HepG2 (cell line): ENCODE data around the gene UBAC2. TPM values are rescaled to one million over a fixed set of nuclear protein-coding genes. Genes with fewer than 3 reads are reported as not detected.

ENCODE experiments used
- ATAC-seq: fragments of 200-7000 bp; cut with Tn5 transposase; 3 replicates; pipeline ENCODE4 v1.9.1; 2020; ENCODE audit warnings: mild to moderate bottlenecking, moderate library complexity
- BruUV-seq: library from RNA; stranded (reverse); fragments of 400-500 nt; replicated peaks from 2 replicates; lab custom pipeline; 2021; lab: Mats Ljungman, UMichigan
- CTCF ChIA-PET: fragments of 300-600 bp; formaldehyde crosslinking; extraction: SDS; loops from one replicate; lab custom pipeline; 2021; ENCODE audit warnings: low total read pairs, inconsistent platforms, low intra/inter-chr PET ratio; lab: Yijun Ruan, JAX
- POLR2A ChIA-PET: fragments of 350-600 bp; sonication (Branson Sonifier 250); formaldehyde crosslinking; loops from one replicate; lab custom pipeline; 2020; ENCODE audit warnings: antibody characterized with exemption, inconsistent platforms; lab: Yijun Ruan, JAX
- DNase-seq: peaks from one replicate; pipeline ENCODE4 v3.0.0-alpha.2; 2015; ENCODE audit warnings: low spot score
- FAIRE-seq: peaks from 3 replicates; lab custom pipeline; 2011; peaks lifted over from hg19 to GRCh38; lab: Jason Lieb, UNC
- H2AFZ ChIP-seq: one replicate; pipeline ENCODE4 v1.6.1; 2011; ENCODE audit warnings: low read length, inconsistent platforms
- H3K27ac ChIP-seq: fragments of 300-600 bp; 3 replicates; pipeline ENCODE4 v1.8.0; 2011; ENCODE audit warnings: mixed run types, mild to moderate bottlenecking, mixed read lengths, low read length, inconsistent platforms; ENCODE audit not compliant: insufficient read depth; ENCODE audit errors: extremely low read length
- H3K27me3 ChIP-seq, 2 experiments: fragments of 200-600 bp in 1 of 2; 2 replicates in 1 of 2; 3 replicates in 1 of 2; pipeline versions ENCODE4 v1.6.0 to v1.8.0; 2011; ENCODE audit warnings: low read length in 2 of 2, mild to moderate bottlenecking in 2 of 2, moderate library complexity in 2 of 2, inconsistent platforms in 1 of 2; ENCODE audit not compliant: insufficient read depth in 2 of 2, control insufficient read depth in 1 of 2
- H3K36me3 ChIP-seq, 2 experiments: fragments of 200-600 bp in 1 of 2; replicated peaks in 1 of 2; 2 replicates in 1 of 2; 3 replicates in 1 of 2; pipeline versions ENCODE4 v1.5.1 to v1.8.0; 2011; ENCODE audit warnings: low read length in 2 of 2, inconsistent platforms in 1 of 2; ENCODE audit not compliant: insufficient read depth in 2 of 2, control insufficient read depth in 1 of 2
- H3K4me1 ChIP-seq: 2 replicates; pipeline ENCODE4 v1.5.1; 2012; ENCODE audit warnings: low read length, inconsistent platforms; ENCODE audit not compliant: insufficient read depth
- H3K4me2 ChIP-seq: 2 replicates; pipeline ENCODE4 v1.6.0; 2011; ENCODE audit warnings: low read depth, low read length, inconsistent platforms
- H3K4me3 ChIP-seq, 3 experiments: fragments of 200-600 bp in 1 of 3; sonication (generic), shearing (Covaris generic) in 1 of 3; replicated peaks in 1 of 3; 2 replicates each; pipeline ENCODE4 v1.5.1; 2011 to 2016; ENCODE audit warnings: low read length in 3 of 3, inconsistent platforms in 2 of 3, low read depth in 2 of 3, mild to moderate bottlenecking in 2 of 3, control low read depth in 1 of 3, mixed read lengths in 1 of 3; ENCODE audit not compliant: insufficient read depth in 1 of 3
- H3K79me2 ChIP-seq: one replicate; pipeline ENCODE4 v1.6.1; 2011; ENCODE audit warnings: low read length, inconsistent platforms; ENCODE audit not compliant: insufficient read depth
- H3K9ac ChIP-seq: 2 replicates; pipeline ENCODE4 v1.6.0; 2011; ENCODE audit warnings: mild to moderate bottlenecking, low read depth, low read length, inconsistent platforms; ENCODE audit not compliant: insufficient read depth
- H3K9me3 ChIP-seq: 2 replicates; pipeline ENCODE4 v1.5.1; 2012; ENCODE audit warnings: mild to moderate bottlenecking, low read length
- H4K20me1 ChIP-seq: 2 replicates; pipeline ENCODE4 v1.6.0; 2011; ENCODE audit warnings: inconsistent platforms, mild to moderate bottlenecking, low read length, moderate library complexity; ENCODE audit not compliant: insufficient read depth
- ARNT ChIP-seq: fragments of 450-650 bp; IDR thresholded peaks from 2 replicates; pipeline ENCODE4 v1.6.1; 2017
- HDAC2 ChIP-seq: sonication (generic); formaldehyde crosslinking; IDR thresholded peaks from 2 replicates; pipeline ENCODE4 v1.4.0; 2020; ENCODE audit warnings: missing genetic modification reagents
- JUND ChIP-seq: sonication (generic); formaldehyde crosslinking; IDR thresholded peaks from 2 replicates; pipeline ENCODE4 v1.8.0; 2022; ENCODE audit warnings: mild to moderate bottlenecking, missing genetic modification reagents
- KDM5A ChIP-seq: fragments of 200-600 bp; sonication (generic); IDR thresholded peaks from 2 replicates; pipeline ENCODE4 v1.7.0; 2018; ENCODE audit warnings: antibody characterized with exemption, mild to moderate bottlenecking, low read length, borderline replicate concordance
- KDM6A ChIP-seq: IDR thresholded peaks from 2 replicates; pipeline ENCODE4 v1.6.1; 2016; ENCODE audit warnings: low read depth
- MAFF ChIP-seq: IDR thresholded peaks from 2 replicates; pipeline ENCODE4 v1.6.1; 2011; ENCODE audit warnings: low read depth, low read length, improper control_type of control experiment
- ZBTB10 ChIP-seq: sonication (generic); formaldehyde crosslinking; IDR thresholded peaks from 2 replicates; pipeline ENCODE4 v1.4.0; 2020; ENCODE audit warnings: missing genetic modification reagents, borderline replicate concordance
- ZBTB42 ChIP-seq: sonication (generic); formaldehyde crosslinking; IDR thresholded peaks from 2 replicates; pipeline ENCODE4 v1.5.0; 2020; ENCODE audit warnings: mild to moderate bottlenecking, missing genetic modification reagents
- ZBTB8A ChIP-seq: sonication (generic); formaldehyde crosslinking; IDR thresholded peaks from 2 replicates; pipeline ENCODE4 v1.4.0; 2020; ENCODE audit warnings: mild to moderate bottlenecking, low read depth, missing genetic modification reagents, borderline replicate concordance
- ZNF770 ChIP-seq: sonication (generic); formaldehyde crosslinking; IDR thresholded peaks from 2 replicates; pipeline ENCODE4 v1.5.0; 2020; ENCODE audit warnings: mild to moderate bottlenecking, missing genetic modification reagents
- ZNF772 ChIP-seq: sonication (generic); formaldehyde crosslinking; IDR thresholded peaks from 2 replicates; pipeline ENCODE4 v1.5.0; 2020; ENCODE audit warnings: mild to moderate bottlenecking, missing genetic modification reagents
- WGBS: methylation state at CpG from one replicate; pipeline ENCODE4 v1.1.6; 2017; ENCODE audit warnings: low lambda C conversion rate; 5-methylcytosine and 5-hydroxymethylcytosine counted together
- in situ Hi-C: cut with HindIII; loops from 2 replicates; pipeline ENCODE4 v1.10.0; 2017; ENCODE audit warnings: low pct_unique_long_range_greater_than_20kb; ENCODE audit not compliant: extremely low pct_ligation_motif_present
- intact Hi-C: fragments of 100-400 bp; cut with micrococcal nuclease; formaldehyde crosslinking; loops from one replicate; pipeline ENCODE4 v1.10.0; 2022; ENCODE audit not compliant: unreplicated experiment
- polyA plus RNA-seq, 8 experiments: library from polyadenylated mRNA; depleted of rRNA in 3 of 8; stranded (reverse) in 7 of 8; unstranded in 1 of 8; fragments of >200 nt; fragmentation: Illumina TruSeq in 4 of 8; extraction: Trizol in 4 of 8; gene quantifications; 2 replicates each; pipeline versions ENCODE4 v1.2.1 to v1.2.3, GENCODE V29; 2011 to 2016; ENCODE audit warnings: low read depth in 4 of 8, missing spikeins in 1 of 8, mixed read lengths in 1 of 8; ENCODE audit not compliant: insufficient read depth in 1 of 8
- total RNA-seq, 5 experiments: library from RNA; depleted of rRNA; stranded (reverse); fragments of >200 nt; fragmentation: Illumina TruSeq; extraction: Trizol; gene quantifications; 2 replicates each; pipeline ENCODE4 v1.2.3, GENCODE V29; 2016; ENCODE audit warnings: low read depth in 1 of 5
- TF ChIP-seq, protein P1 (sequence below): sonication (generic); formaldehyde crosslinking; IDR thresholded peaks from 2 replicates; pipeline ENCODE4 v1.4.0; 2020; ENCODE audit warnings: missing genetic modification reagents

UBAC2 gene
- total and polyA plus RNA-seq, 2 of the 13 experiments (the other 11 are each of a cell fraction or from before 2014, with no cell fraction given): 61.3 to 80.8 TPM

DNA sequence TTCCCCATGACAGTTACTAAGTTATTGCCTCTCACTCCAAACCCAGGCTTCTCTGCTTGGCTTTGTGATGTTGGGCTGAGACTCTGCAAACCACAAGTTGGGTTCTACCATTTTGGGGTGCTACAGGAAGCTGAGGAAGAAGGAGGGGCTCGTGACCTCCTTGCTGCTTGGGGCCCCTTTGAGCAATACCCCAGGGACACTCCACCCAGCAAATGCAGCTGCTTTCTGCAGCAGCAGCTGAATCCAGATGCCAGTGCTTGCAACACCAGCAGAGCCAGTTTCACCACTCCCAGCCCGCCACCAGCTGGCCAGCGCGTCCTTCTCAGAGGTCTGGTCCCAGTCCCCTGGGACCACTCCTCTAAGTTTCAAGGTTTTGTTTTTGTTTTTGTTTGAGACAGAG lies 22.0 kb upstream of the UBAC2 start:
- no peak for FAIRE-seq
- in situ Hi-C loops (loop anchor here (5.0 kb wide), 2 partner anchors 84 to 259 kb away; no protein-coding TSS in a partner anchor), intact Hi-C loops (no loop called here)
- no peak for DNase-seq
- H3K27me3 ChIP-seq: peaks cover 0 to 10% of the 10 kb centered on the region in 2 experiments; a peak in 1 of 5 replicates
- H2AFZ ChIP-seq: no peak overlapping the region
- peaks cover 12% of the 10 kb centered on the region for H3K9me3 ChIP-seq
- no peak for ATAC-seq
- CTCF ChIA-PET: interaction anchor here (3.0 kb wide), 1 partner anchor 258 kb away, joined by 70 read pairs; no protein-coding TSS in a partner anchor
- TF ChIP-seq, protein P1, sequence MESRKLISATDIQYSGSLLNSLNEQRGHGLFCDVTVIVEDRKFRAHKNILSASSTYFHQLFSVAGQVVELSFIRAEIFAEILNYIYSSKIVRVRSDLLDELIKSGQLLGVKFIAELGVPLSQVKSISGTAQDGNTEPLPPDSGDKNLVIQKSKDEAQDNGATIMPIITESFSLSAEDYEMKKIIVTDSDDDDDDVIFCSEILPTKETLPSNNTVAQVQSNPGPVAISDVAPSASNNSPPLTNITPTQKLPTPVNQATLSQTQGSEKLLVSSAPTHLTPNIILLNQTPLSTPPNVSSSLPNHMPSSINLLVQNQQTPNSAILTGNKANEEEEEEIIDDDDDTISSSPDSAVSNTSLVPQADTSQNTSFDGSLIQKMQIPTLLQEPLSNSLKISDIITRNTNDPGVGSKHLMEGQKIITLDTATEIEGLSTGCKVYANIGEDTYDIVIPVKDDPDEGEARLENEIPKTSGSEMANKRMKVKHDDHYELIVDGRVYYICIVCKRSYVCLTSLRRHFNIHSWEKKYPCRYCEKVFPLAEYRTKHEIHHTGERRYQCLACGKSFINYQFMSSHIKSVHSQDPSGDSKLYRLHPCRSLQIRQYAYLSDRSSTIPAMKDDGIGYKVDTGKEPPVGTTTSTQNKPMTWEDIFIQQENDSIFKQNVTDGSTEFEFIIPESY (CRISPR knock-in tag): peak; percentile 28; the same call in 1 of the 2 replicates
- TF ChIP-seq HDAC2 (CRISPR knock-in tag) (no peak), KDM5A (no peak), ZBTB8A (CRISPR knock-in tag) (no peak), MAFF (no peak)
- peaks cover 7% of the 10 kb centered on the region; the same call in 1 of the 2 replicates for H3K4me1 ChIP-seq
- no peaks in the 10 kb centered on the region for H3K36me3 ChIP-seq
- H3K9ac ChIP-seq: no peak overlapping the region
- BruUV-seq: no TSS peak
- no peaks in the 10 kb centered on the region for H4K20me1 ChIP-seq
- no peaks in the 10 kb centered on the region for H3K79me2 ChIP-seq
- no peak overlapping the region for H3K4me2 ChIP-seq
- no peak overlapping the region for H3K4me3 ChIP-seq
- 72% methylated on average over 3 of the region's 4 CpGs for WGBS
- H3K27ac ChIP-seq: no peak overlapping the region
- POLR2A ChIA-PET: no interaction called here

GRCh38 chr13:99179460-99179859 lies 21.2 kb upstream of the UBAC2 start:
- in situ Hi-C loops (loop anchor here (5.0 kb wide), 2 partner anchors 83 to 258 kb away; no protein-coding TSS in a partner anchor), intact Hi-C loops (no loop called here)
- no peak for ATAC-seq
- ChIA-PET CTCF (no interaction called here), POLR2A (no interaction called here)
- no peaks in the 10 kb centered on the region for H4K20me1 ChIP-seq
- H3K79me2 ChIP-seq: no peaks in the 10 kb centered on the region
- no peak overlapping the region for H3K27ac ChIP-seq
- WGBS: 0% methylated on average over 3 of the region's 3 CpGs
- BruUV-seq: no TSS peak
- no peak overlapping the region for H3K9ac ChIP-seq
- H3K4me3 ChIP-seq: no peak overlapping the region
- no peaks in the 10 kb centered on the region for H3K36me3 ChIP-seq
- peaks cover 12% of the 10 kb centered on the region for H3K9me3 ChIP-seq
- peaks cover 0 to 10% of the 10 kb centered on the region in 2 experiments; a peak in 1 of 5 replicates for H3K27me3 ChIP-seq
- no peak for FAIRE-seq
- DNase-seq: no peak
- H2AFZ ChIP-seq: no peak overlapping the region
- H3K4me2 ChIP-seq: no peak overlapping the region
- H3K4me1 ChIP-seq: peaks cover 7% of the 10 kb centered on the region; the same call in 1 of the 2 replicates
- TF ChIP-seq ZBTB42 (CRISPR knock-in tag) (no peak), ZNF770 (no peak), ZBTB10 (CRISPR knock-in tag) (no peak), KDM6A (CRISPR knock-in tag) (no peak), ARNT (no peak), JUND (no peak), ZNF772 (CRISPR knock-in tag) (no peak)
